DOHH2 (cell line): ENCODE measurements around the gene PDE3B.

Experiments
- H3F3A ChIP-seq: fragments of 200-600 bp; sonication (generic), shearing (Covaris generic); 2 replicates; pipeline ENCODE4 v1.6.0; 2016; ENCODE audit warnings: antibody characterized with exemption, mild to moderate bottlenecking; ENCODE audit not compliant: control insufficient read depth, insufficient read depth
- H3K27ac ChIP-seq: fragments of 200-600 bp; sonication (generic); 2 replicates; pipeline ENCODE4 v1.5.1; 2014; ENCODE audit warnings: low read depth, mild to moderate bottlenecking, low read length, moderate library complexity
- H3K27me3 ChIP-seq: fragments of 200-600 bp; sonication (generic); 2 replicates; pipeline ENCODE4 v1.6.1; 2014; ENCODE audit warnings: mild to moderate bottlenecking, low read length, mixed read lengths; ENCODE audit not compliant: control insufficient read depth
- H3K36me3 ChIP-seq: fragments of 200-600 bp; sonication (generic); 2 replicates; pipeline ENCODE4 v1.6.1; 2014; ENCODE audit warnings: mild to moderate bottlenecking, low read length, moderate library complexity, mixed read lengths; ENCODE audit not compliant: control insufficient read depth
- H3K4me1 ChIP-seq: fragments of 200-600 bp; sonication (generic); 2 replicates; pipeline ENCODE4 v1.6.1; 2014; ENCODE audit warnings: mild to moderate bottlenecking, low read length, mixed read lengths; ENCODE audit not compliant: control insufficient read depth
- H3K4me2 ChIP-seq: fragments of 200-600 bp; sonication (generic); 2 replicates; pipeline ENCODE4 v1.6.0; 2014; ENCODE audit warnings: mild to moderate bottlenecking, low read length, moderate library complexity
- H3K4me3 ChIP-seq: fragments of 200-600 bp; sonication (generic); 2 replicates; pipeline ENCODE4 v1.5.1; 2014; ENCODE audit warnings: mild to moderate bottlenecking, low read length, mixed read lengths
- H3K79me2 ChIP-seq: fragments of 200-600 bp; sonication (generic); 2 replicates; pipeline ENCODE4 v1.6.1; 2014; ENCODE audit warnings: mild to moderate bottlenecking, low read length, mixed read lengths; ENCODE audit not compliant: control insufficient read depth
- H3K9me2 ChIP-seq: fragments of 200-600 bp; sonication (generic); replicated peaks from 2 replicates; pipeline ENCODE4 v1.6.1; 2014; ENCODE audit warnings: mild to moderate bottlenecking, low read length, mixed read lengths; ENCODE audit not compliant: control insufficient read depth
- H3K9me3 ChIP-seq: fragments of 200-600 bp; sonication (generic); 2 replicates; pipeline ENCODE4 v1.6.1; 2014; ENCODE audit warnings: antibody characterized with exemption, low read length, mixed read lengths; ENCODE audit not compliant: control insufficient read depth, insufficient read depth
- H4K20me1 ChIP-seq: fragments of 200-600 bp; sonication (generic); 2 replicates; pipeline ENCODE4 v1.6.0; 2014; ENCODE audit warnings: low read depth, mild to moderate bottlenecking, antibody characterized with exemption, low read length, moderate library complexity; ENCODE audit not compliant: control insufficient read depth, insufficient read depth
- CTCF ChIP-seq: fragments of 200-600 bp; sonication (generic); IDR thresholded peaks from one replicate; pipeline ENCODE4 v1.5.1; 2014; ENCODE audit warnings: antibody characterized with exemption, mild to moderate bottlenecking, low read depth, low read length; ENCODE audit not compliant: poor library complexity, severe bottlenecking
- EZH2phosphoT487 ChIP-seq: fragments of 200-600 bp; sonication (generic); IDR thresholded peaks from 2 replicates; pipeline ENCODE4 v1.6.1; 2017; ENCODE audit warnings: borderline replicate concordance, mild to moderate bottlenecking, antibody characterized with exemption, low read length, moderate library complexity, mixed read lengths

PDE3B gene

GRCh38 chr11:14617241-14618027, 26.2 kb upstream of the PDE3B start:
- TF ChIP-seq EZH2phosphoT487 (no peak), CTCF (no peak)
- Histone ChIP-seq H4K20me1 (no peaks in the 10 kb centered on the region), H3K9me3 (no peaks in the 10 kb centered on the region), H3K9me2 (no peaks in the 10 kb centered on the region), H3K79me2 (no peaks in the 10 kb centered on the region), H3K27me3 (no peaks in the 10 kb centered on the region), H3F3A (no peaks in the 10 kb centered on the region), H3K4me2 (no peak overlapping the region), H3K36me3 (no peaks in the 10 kb centered on the region), H3K4me1 (no peaks in the 10 kb centered on the region), H3K27ac (no peak overlapping the region), H3K4me3 (no peak overlapping the region)

- H3K4me1 ChIP-seq = no peaks in the 10 kb centered on the region
- H3K9me3 ChIP-seq = no peaks in the 10 kb centered on the region
- H3K27ac ChIP-seq = no peak overlapping the region
- TF ChIP-seq EZH2phosphoT487 (no peak), CTCF (no peak)
- H3K9me2 ChIP-seq = no peaks in the 10 kb centered on the region
- no peak overlapping the region for H3K4me2 ChIP-seq
- no peak overlapping the region for H3K4me3 ChIP-seq
- H4K20me1 ChIP-seq = no peaks in the 10 kb centered on the region
- H3K27me3 ChIP-seq = no peaks in the 10 kb centered on the region
- no peaks in the 10 kb centered on the region for H3F3A ChIP-seq
- H3K79me2 ChIP-seq = no peaks in the 10 kb centered on the region
- no peaks in the 10 kb centered on the region for H3K36me3 ChIP-seq
Observed at GRCh38 chr11:14618060-14618459, 25.5 kb upstream of the PDE3B start.

- Histone ChIP-seq H3K4me3 (no peak overlapping the region), H3K79me2 (no peaks in the 10 kb centered on the region), H3K36me3 (no peaks in the 10 kb centered on the region), H3F3A (no peaks in the 10 kb centered on the region), H3K9me3 (no peaks in the 10 kb centered on the region), H3K27me3 (no peaks in the 10 kb centered on the region), H3K27ac (no peak overlapping the region), H3K4me2 (no peak overlapping the region), H3K4me1 (no peaks in the 10 kb centered on the region; the same call in 1 of the 2 replicates), H3K9me2 (no peaks in the 10 kb centered on the region), H4K20me1 (no peaks in the 10 kb centered on the region)
- TF ChIP-seq EZH2phosphoT487 (no peak), CTCF (no peak)
Observed at GRCh38 chr11:14619603-14620531, 23.7 kb upstream of the PDE3B start.
